MM.1S (cell line): ENCODE data around the gene PRR15L.

Experiments used
- DNase-seq: peaks from one replicate; pipeline ENCODE4 v3.0.0-alpha.2; 2015
- H2AFZ ChIP-seq: fragments of 300-600 bp; sonication (generic); 2 replicates; pipeline ENCODE4 v1.6.0; 2016; ENCODE audit warnings: antibody characterized with exemption, low read length
- H3F3A ChIP-seq: fragments of 300-600 bp; sonication (generic); 2 replicates; pipeline ENCODE4 v1.6.1; 2016; ENCODE audit warnings: mild to moderate bottlenecking, antibody characterized with exemption, low read length, moderate library complexity, mixed read lengths; ENCODE audit not compliant: insufficient read depth
- H3K27ac ChIP-seq: fragments of 300-600 bp; sonication (generic); 2 replicates; pipeline ENCODE4 v1.5.1; 2016; ENCODE audit warnings: mild to moderate bottlenecking, low read length
- H3K27me3 ChIP-seq: fragments of 300-600 bp; sonication (generic); replicated peaks from 2 replicates; pipeline ENCODE4 v1.6.0; 2016; ENCODE audit warnings: low read length; ENCODE audit not compliant: insufficient read depth
- H3K36me3 ChIP-seq: fragments of 300-600 bp; sonication (generic); replicated peaks from 2 replicates; pipeline ENCODE4 v1.6.1; 2016; ENCODE audit warnings: mild to moderate bottlenecking, low read length, mixed read lengths; ENCODE audit not compliant: insufficient read depth
- H3K4me1 ChIP-seq: fragments of 300-600 bp; sonication (generic); 2 replicates; pipeline ENCODE4 v1.6.1; 2016; ENCODE audit warnings: low read length, mixed read lengths
- H3K4me2 ChIP-seq: fragments of 300-600 bp; sonication (generic); 2 replicates; pipeline ENCODE4 v1.6.0; 2016; ENCODE audit warnings: low read depth, low read length
- H3K4me3 ChIP-seq: fragments of 300-600 bp; sonication (generic); 2 replicates; pipeline ENCODE4 v1.5.1; 2016; ENCODE audit warnings: low read length, mixed read lengths
- H3K79me2 ChIP-seq: fragments of 300-600 bp; sonication (generic); 2 replicates; pipeline ENCODE4 v1.6.1; 2016; ENCODE audit warnings: mixed run types, low read length, mixed read lengths
- H3K9ac ChIP-seq: fragments of 300-600 bp; sonication (generic); 2 replicates; pipeline ENCODE4 v1.6.1; 2016; ENCODE audit warnings: low read length, mixed read lengths
- H3K9me2 ChIP-seq: fragments of 300-600 bp; sonication (generic); replicated peaks from 2 replicates; pipeline ENCODE4 v1.6.1; 2016; ENCODE audit warnings: mild to moderate bottlenecking, low read length, mixed read lengths; ENCODE audit not compliant: insufficient read depth
- H3K9me3 ChIP-seq: fragments of 300-600 bp; sonication (generic); replicated peaks from 2 replicates; pipeline ENCODE4 v1.6.1; 2016; ENCODE audit warnings: mild to moderate bottlenecking, low read length, mixed read lengths; ENCODE audit not compliant: insufficient read depth
- H4K20me1 ChIP-seq: fragments of 300-600 bp; sonication (generic); 2 replicates; pipeline ENCODE4 v1.6.1; 2016; ENCODE audit warnings: mild to moderate bottlenecking, low read length, moderate library complexity, mixed read lengths; ENCODE audit not compliant: insufficient read depth
- CTCF ChIP-seq: fragments of 300-600 bp; sonication (generic); IDR thresholded peaks from 2 replicates; pipeline ENCODE4 v1.5.1; 2016; ENCODE audit warnings: antibody characterized with exemption, low read length, mixed read lengths
- EZH2 ChIP-seq: fragments of 300-600 bp; sonication (generic); optimal IDR thresholded peaks from 2 replicates; pipeline ENCODE3; 2017; ENCODE audit warnings: low read depth, mild to moderate bottlenecking, antibody characterized with exemption, low read length, mixed read lengths
- EZH2phosphoT487 ChIP-seq: fragments of 300-600 bp; sonication (generic); IDR thresholded peaks from 2 replicates; pipeline ENCODE4 v1.6.1; 2018; ENCODE audit warnings: antibody characterized with exemption, low read length

PRR15L gene

GRCh38 chr17:48001197-48001596 is 43.5 kb upstream of the PRR15L start:
- Histone ChIP-seq H2AFZ (no peak overlapping the region), H3K4me1 (0 out of 2 replicates have a peak, but pooled peaks cover 5% of the 10 kb centered on the region), H3K9me3 (no peaks in the 10 kb centered on the region), H4K20me1 (no peaks in the 10 kb centered on the region), H3K9me2 (no peaks in the 10 kb centered on the region), H3K4me2 (no peak overlapping the region), H3K27me3 (0 out of 2 replicates have a peak, but pooled peaks cover 7% of the 10 kb centered on the region), H3K79me2 (no peaks in the 10 kb centered on the region), H3K4me3 (no peak overlapping the region), H3K9ac (no peak overlapping the region), H3F3A (no peaks in the 10 kb centered on the region), H3K27ac (no peak overlapping the region), H3K36me3 (no peaks in the 10 kb centered on the region)
- DNase-seq, result no peak
- TF ChIP-seq EZH2 (no peak), EZH2phosphoT487 (no peak), CTCF (no peak)

DNA sequence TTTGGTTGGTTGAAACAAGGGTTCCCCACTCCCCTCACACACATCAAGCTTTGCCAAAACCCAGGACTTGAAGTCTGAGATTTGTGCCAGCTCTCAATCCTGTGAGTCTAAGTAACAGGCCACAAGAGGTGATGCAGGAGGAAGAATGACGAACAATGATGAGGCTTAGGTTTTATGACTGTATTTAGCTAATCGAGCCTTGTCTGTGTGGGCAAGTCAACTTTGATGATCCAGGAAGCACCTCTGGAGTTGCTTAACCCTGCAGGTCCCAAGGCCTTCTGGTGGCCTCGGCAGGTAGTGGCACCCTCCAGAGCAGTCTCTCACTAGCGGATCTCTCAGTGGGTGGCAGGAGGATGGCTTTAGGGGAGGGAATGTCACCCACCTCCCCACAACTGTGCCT is 41.9 kb upstream of the PRR15L start:
- Histone ChIP-seq H3F3A (no peaks in the 10 kb centered on the region), H3K27ac (no peak overlapping the region), H2AFZ (no peak overlapping the region), H3K9me3 (no peaks in the 10 kb centered on the region), H3K9me2 (no peaks in the 10 kb centered on the region), H3K4me1 (0 out of 2 replicates have a peak, but pooled peaks cover 5% of the 10 kb centered on the region), H4K20me1 (no peaks in the 10 kb centered on the region), H3K27me3 (no peaks in the 10 kb centered on the region), H3K9ac (no peak overlapping the region), H3K4me2 (no peak overlapping the region), H3K36me3 (no peaks in the 10 kb centered on the region), H3K4me3 (no peak overlapping the region), H3K79me2 (no peaks in the 10 kb centered on the region)
- DNase-seq, result no peak
- TF ChIP-seq EZH2, result no peak
- no peak for TF ChIP-seq EZH2phosphoT487
- TF ChIP-seq CTCF, result no peak

GRCh38 chr17:47998044-47998443 is 40.4 kb upstream of the PRR15L start:
- H3K27me3 ChIP-seq, result no peaks in the 10 kb centered on the region
- H3K9ac ChIP-seq, result no peak overlapping the region
- H3K4me1 ChIP-seq, result 0 out of 2 replicates have a peak, but pooled peaks cover 5% of the 10 kb centered on the region
- no peaks in the 10 kb centered on the region for H3K36me3 ChIP-seq
- H3K4me2 ChIP-seq, result no peak overlapping the region
- no peak for DNase-seq
- no peaks in the 10 kb centered on the region for H3F3A ChIP-seq
- no peak overlapping the region for H3K4me3 ChIP-seq
- no peaks in the 10 kb centered on the region for H3K79me2 ChIP-seq
- H3K9me2 ChIP-seq, result no peaks in the 10 kb centered on the region
- TF ChIP-seq EZH2, result no peak
- no peak for TF ChIP-seq CTCF
- no peak for TF ChIP-seq EZH2phosphoT487
- H2AFZ ChIP-seq, result no peak overlapping the region
- H3K9me3 ChIP-seq, result no peaks in the 10 kb centered on the region
- no peaks in the 10 kb centered on the region for H4K20me1 ChIP-seq
- H3K27ac ChIP-seq, result no peak overlapping the region
